GM10847 (cell line): ENCODE results near the gene ZFYVE9.

ENCODE experiments used
- POLR2A ChIP-seq: IDR thresholded peaks from 2 replicates; pipeline ENCODE4 v1.6.1; 2011; ENCODE audit not compliant: insufficient read length; ENCODE audit errors: extremely low read depth

The ZFYVE9 gene

DNA sequence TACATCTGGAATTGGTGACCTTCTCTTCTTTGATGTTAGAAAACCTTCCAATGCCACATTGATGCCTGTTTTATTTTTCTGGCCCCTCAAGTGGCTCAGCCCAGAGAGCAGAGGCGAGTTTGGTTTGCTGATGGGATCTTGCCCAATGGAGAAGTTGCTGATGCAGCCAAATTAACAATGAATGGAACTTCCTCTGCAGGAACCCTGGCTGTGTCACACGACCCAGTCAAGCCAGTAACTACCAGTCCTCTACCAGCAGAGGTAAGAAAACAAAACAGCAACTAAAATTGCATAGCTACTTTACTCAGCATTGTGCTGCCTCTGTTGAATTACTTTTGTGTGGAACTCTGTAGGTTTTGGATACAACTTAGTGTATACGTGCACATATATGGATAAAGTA lies 126.5 kb downstream of the ZFYVE9 start:
- no peak for TF ChIP-seq POLR2A

DNA sequence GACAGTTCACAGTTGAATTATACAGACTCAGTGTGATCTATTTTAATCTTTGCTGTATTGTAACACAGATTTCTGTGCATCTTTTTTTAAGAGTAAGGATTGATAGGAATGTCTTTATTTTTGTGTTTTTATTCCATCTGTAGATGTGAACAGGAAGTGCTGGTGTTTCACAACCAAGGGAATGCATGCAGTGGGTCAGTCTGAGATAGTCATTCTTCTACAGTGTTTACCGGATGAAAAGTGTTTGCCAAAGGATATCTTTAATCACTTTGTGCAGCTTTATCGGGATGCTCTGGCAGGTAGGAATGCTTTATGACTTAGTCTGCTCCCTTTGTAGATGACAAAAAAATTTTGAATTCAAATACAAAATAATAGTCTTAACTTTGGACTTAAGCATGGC lies 139.6 kb downstream of the ZFYVE9 start:
- TF ChIP-seq POLR2A: no peak

GRCh38 chr1:52288286-52288685 lies 146.4 kb downstream of the ZFYVE9 start:
- TF ChIP-seq POLR2A: no peak

GRCh38 chr1:52294580-52294979 lies 152.7 kb downstream of the ZFYVE9 start:
- no peak for TF ChIP-seq POLR2A

DNA sequence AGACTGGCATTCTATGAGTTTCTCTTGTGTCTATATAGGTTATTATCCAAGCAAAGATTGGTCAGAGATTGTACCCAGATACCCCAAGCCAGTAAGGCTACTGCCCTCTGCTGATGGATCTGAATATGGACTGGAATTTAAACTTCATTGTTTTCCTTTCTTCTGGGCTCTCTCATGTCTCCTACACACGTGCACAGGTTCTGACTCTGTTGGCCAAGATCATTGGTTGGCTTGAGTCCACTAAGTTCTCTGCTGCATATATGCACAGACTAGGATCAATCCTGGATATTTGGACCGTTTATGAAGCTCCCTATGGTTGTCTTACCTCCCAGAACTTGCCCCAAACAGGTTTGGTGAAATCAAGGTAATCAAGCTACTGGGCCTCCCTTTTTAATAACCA lies 154.5 kb downstream of the ZFYVE9 start:
- TF ChIP-seq POLR2A: no peak

DNA sequence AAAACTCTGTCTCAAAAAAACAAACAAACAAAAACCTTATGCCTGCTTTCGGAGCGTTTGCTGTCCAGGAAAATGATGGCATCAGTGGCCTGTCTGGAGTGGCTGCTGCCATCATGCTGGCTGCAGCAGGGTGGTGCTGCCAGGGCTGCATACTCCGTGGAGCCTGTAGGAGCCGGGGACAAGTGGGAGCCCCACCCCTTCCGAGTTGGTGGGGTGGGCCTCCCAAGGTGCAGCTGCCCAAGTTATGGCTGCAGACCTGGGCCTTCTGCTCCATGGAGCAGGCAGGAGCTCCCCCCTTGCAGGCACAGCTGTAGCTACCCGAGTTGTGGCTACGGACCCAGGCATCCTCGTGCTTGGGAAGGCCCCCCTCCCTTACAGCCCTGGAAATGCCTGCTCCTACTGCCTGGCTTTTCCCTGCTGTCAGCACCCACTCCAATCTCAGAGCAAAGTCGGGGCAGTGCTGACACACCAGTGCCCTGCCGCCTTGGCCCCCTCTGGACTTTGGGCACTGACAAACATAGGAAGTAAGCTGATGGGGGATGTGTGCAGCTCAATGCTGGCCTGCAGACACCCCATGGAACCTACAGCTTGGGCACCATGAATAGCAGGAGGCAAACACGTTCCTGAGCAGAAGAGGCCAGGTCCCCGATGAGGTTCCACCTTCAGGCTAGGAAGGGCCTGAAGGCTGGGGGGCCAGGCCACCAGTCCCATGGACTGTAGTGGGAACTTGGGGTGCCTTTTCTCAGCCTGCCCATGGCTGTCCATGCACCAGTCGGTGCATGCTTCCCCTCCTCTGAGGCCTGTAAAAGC lies 163.7 kb downstream of the ZFYVE9 start:
- TF ChIP-seq POLR2A: no peak

DNA sequence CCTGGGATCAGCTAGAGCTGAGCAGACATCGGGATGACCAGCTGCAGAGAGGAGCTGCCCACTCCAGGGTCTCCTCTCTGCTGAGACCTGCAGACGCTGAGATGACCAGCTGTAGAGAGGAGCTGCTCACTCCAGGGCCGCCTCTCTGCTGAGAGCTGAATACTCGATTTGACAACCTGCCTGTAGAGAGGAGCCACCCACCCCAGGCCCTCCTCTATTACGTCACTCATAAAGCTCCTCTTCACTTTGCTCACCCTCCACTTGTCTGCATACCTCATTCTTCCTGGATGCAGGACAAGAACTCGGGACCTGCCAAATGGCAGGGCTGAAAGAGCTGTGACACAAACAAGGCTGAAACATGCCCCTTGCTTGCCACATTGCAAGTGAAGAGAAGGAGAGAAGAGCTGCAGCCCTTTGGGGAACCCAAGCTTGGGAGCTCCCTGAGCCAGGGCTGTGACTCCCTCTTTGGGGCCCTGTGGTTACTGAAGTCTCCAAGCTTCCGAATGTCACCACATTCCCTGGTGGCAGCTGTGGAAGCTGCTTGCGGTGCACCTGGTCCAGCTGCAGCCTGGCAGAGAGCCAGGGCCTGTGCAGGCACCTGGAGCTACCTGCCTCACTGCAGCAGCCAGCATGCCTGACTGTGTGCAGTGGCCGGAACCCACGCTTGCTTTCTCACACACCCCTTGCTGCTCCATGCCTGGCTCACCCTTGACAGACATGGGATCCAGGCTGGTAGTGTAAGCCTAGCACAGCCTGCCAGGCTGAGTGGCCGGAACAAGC lies 164.5 kb downstream of the ZFYVE9 start:
- TF ChIP-seq POLR2A: no peak

DNA sequence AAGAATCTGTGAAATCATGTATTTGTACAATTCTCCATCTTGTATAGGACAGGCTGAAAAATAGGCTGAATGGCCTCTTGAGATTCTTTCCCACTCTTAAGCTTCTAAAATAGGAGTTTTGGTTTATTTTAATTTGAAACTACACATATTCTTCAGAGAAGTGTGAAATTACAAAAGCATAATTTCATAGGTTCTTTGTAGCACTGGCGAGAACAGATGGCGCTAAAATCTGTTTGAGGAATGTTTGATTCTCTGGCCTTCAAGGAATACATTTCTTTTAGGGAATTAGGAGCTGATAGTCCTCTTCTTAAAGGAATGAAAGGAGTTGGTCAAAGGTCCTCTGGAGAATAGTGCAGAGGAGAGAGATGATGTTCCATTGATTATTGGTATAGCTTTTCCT lies 179.2 kb downstream of the ZFYVE9 start:
- TF ChIP-seq POLR2A: no peak

- TF ChIP-seq POLR2A: no peak
These were observed 181.8 kb downstream of the ZFYVE9 start for GRCh38 chr1:52323731-52324130.

DNA sequence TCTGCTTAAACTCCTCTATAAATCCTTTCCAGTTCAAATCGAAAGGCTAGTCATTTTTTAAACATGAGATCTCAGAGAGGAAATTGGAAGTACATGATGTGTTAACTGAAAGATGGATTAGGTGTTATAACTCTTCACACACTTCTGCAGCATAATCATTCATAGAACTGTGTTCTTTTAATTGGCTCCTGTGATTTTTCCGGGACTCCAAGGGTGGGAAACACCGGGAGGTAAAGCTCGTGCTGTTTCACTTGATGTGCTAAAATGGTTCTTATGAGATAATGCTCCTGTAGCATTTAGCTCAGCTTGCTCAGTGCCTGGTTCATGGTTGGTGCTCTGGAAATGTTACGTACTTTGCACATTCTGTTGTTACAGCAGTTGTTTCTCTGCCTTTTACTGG lies 183.9 kb downstream of the ZFYVE9 start:
- TF ChIP-seq POLR2A: no peak

GRCh38 chr1:52328615-52329014 lies 186.7 kb downstream of the ZFYVE9 start:
- TF ChIP-seq POLR2A: no peak

DNA sequence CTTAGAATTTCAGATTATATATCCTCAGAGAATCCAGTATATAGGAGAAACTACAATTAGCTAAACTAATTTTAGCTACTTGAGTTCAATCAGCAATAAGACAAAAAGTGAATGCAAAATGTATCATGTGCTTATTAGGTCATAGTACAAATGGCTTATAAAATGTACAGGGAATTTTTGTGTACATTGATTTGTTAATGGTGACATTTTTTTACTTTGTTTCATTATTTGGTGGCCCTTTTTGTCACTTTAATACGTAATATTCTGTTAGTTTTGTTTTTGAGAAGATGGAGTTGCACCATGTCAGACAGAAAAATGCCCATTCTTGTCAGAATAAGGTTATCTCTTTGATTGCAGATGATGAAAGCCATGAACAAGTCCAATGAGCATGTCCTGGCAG lies 190.5 kb downstream of the ZFYVE9 start:
- no peak for TF ChIP-seq POLR2A

DNA sequence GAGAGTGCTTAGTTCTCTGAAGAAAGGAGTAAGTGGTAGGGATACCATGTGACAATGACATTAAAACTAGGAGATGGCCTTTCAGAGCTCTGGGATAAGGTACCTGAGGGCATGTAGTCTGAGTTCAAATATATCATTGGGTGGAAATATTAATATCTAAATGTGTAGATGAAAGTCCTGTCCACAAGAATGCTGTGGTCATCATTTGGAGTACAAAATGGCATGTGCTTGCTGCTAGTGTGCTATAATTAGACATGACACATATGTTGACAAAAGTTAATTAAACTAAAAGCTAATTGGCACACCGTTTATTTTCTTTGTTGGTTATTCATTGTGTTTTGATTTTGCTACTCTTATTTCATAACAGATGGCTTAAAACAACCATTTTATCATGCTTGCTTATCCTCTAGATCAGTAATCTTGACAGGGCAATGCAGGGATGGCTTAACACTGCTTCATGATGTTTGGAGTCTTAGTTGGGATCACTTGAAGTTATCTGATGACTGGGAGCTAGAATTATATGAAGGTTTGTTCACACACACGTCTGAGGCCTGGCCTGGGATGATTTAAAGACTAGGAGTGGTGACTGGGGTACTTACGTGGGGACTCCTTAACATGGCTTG lies 193.1 kb downstream of the ZFYVE9 start:
- no peak for TF ChIP-seq POLR2A

- TF ChIP-seq POLR2A: no peak
These were observed 195.6 kb downstream of the ZFYVE9 start for GRCh38 chr1:52337439-52337838.

DNA sequence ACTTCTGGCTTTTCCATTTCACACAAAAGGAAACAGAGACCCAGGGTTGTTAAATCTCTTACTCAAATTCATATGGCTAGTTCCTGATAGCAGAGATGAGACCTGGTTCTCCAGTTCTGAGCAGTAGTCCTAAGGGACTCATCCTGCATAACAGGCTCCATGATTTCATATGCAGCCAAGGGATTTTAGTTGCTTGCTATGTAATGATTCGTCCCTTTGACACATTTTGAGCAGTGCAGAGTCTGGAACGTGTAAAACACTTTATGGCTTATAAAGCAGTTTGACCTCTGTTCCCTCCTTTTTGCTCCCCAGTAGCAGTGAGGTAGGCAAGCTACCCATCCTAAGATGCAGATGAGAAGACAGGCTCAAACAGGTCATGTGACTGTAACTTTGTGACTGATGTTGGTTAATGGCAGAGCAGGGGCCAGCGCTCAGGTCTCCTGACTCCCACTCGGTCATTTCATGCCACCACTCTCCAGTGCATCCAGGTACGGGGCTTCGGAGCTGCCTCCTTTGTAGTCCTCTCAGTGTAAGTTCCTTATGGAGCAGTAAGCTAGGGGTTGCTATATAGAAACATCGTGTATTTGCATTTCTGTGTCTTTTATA lies 199.9 kb downstream of the ZFYVE9 start:
- no peak for TF ChIP-seq POLR2A

GRCh38 chr1:52343979-52344378 lies 202.1 kb downstream of the ZFYVE9 start:
- no peak for TF ChIP-seq POLR2A
